ENCODE measurements around the gene PTPRN. TPM values are rescaled to one million over a fixed set of nuclear protein-coding genes. Genes with fewer than 3 reads are reported as not detected.

The PTPRN gene
- total RNA-seq, 2 experiments from 2014 or later = 0.16 TPM; not detected in 1

GRCh38 chr2:219249203-219249980, 59.8 kb downstream of the PTPRN start:
- H3K36me3 Mint-ChIP-seq (ENCODE audit: low read depth) = peaks cover 71% of the 10 kb centered on the region
- H3K27ac Mint-ChIP-seq = peak overlapping the region; percentile 100

GRCh38 chr2:219248845-219249202, 60.4 kb downstream of the PTPRN start:
- H3K36me3 Mint-ChIP-seq (ENCODE audit: low read depth) = peaks cover 71% of the 10 kb centered on the region
- peak overlapping the region; percentile 100 for H3K27ac Mint-ChIP-seq
- no peak for DNase-seq
- no peaks in the 10 kb centered on the region for H3K9me3 Mint-ChIP-seq (ENCODE audit: insufficient read depth)
- POLR2A ChIA-PET = interaction anchor here (0.8 to 3.6 kb wide), 10 partner anchors 10 to 72 kb away, joined by 3 to 30 read pairs (median 6); partner anchors contain the start of genes ABCB6, ANKZF1, ATG9A and CNPPD1
- H3K27me3 Mint-ChIP-seq (ENCODE audit: low read depth) = no peaks in the 10 kb centered on the region
- peaks cover 77% of the 10 kb centered on the region for H3K4me1 Mint-ChIP-seq (ENCODE audit: low read depth)
- CTCF ChIA-PET = interaction anchor here (0.9 to 6.3 kb wide), 13 partner anchors 10 to 89 kb away, joined by 3 to 65 read pairs (median 5); partner anchors contain the start of genes ANKZF1, ATG9A, DNAJB2 and SLC23A3
- H3K4me3 Mint-ChIP-seq = peak overlapping the region; percentile 99
- ATAC-seq = no peak

More at GRCh38 chr2:219249203-219249980, 59.8 kb downstream of the PTPRN start:
- Mint-ChIP-seq H3K4me3 (peak overlapping the region; percentile 99), H3K9me3 (ENCODE audit: insufficient read depth) (no peaks in the 10 kb centered on the region), H3K4me1 (ENCODE audit: low read depth) (peaks cover 73% of the 10 kb centered on the region), H3K27me3 (ENCODE audit: low read depth) (no peaks in the 10 kb centered on the region)
- ATAC-seq = no peak
- CTCF ChIA-PET = interaction anchor here (0.9 to 6.3 kb wide), 12 partner anchors 10 to 539 kb away, joined by 3 to 65 read pairs (median 5); partner anchors contain the start of genes ANKZF1, ATG9A, DNAJB2 and SLC23A3
- POLR2A ChIA-PET = interaction anchor here (0.6 to 3.6 kb wide), 12 partner anchors 10 to 90 kb away, joined by 3 to 30 read pairs (median 4); partner anchors contain the start of genes ABCB6, ANKZF1, ATG9A and CNPPD1
- DNase-seq = peak; percentile 63

- no peaks in the 10 kb centered on the region for H3K27me3 Mint-ChIP-seq (ENCODE audit: low read depth)
- peaks cover 72% of the 10 kb centered on the region for H3K36me3 Mint-ChIP-seq (ENCODE audit: low read depth)
- DNase-seq = peak; percentile 83
- CTCF ChIA-PET = interaction anchor here (0.7 to 6.3 kb wide), 13 partner anchors 9 to 93 kb away, joined by 3 to 65 read pairs (median 4); partner anchors contain the start of genes ANKZF1, ATG9A, DNAJB2 and SLC23A3
- H3K4me3 Mint-ChIP-seq = peak overlapping the region; percentile 99
- peak overlapping the region; percentile 100 for H3K27ac Mint-ChIP-seq
- no peaks in the 10 kb centered on the region for H3K9me3 Mint-ChIP-seq (ENCODE audit: insufficient read depth)
- POLR2A ChIA-PET = interaction anchor here (0.8 to 3.6 kb wide), 11 partner anchors 10 to 72 kb away, joined by 3 to 30 read pairs (median 5); partner anchors contain the start of genes ABCB6, ANKZF1, ATG9A and CNPPD1
- peak; percentile 51 for ATAC-seq
- peaks cover 84% of the 10 kb centered on the region for H3K4me1 Mint-ChIP-seq (ENCODE audit: low read depth)
Measured at GRCh38 chr2:219247678-219248642, 61.2 kb downstream of the PTPRN start.

- DNase-seq = peak; percentile 24
- CTCF ChIA-PET = interaction anchor here (1.9 to 6.3 kb wide), 4 partner anchors 8 to 48 kb away, joined by 8 to 65 read pairs (median 26); partner anchors contain the start of genes ANKZF1, ATG9A, DNAJB2 and TUBA4A
Measured at GRCh38 chr2:219246559-219246958, 62.6 kb downstream of the PTPRN start.

GRCh38 chr2:219245899-219246230, 63.3 kb downstream of the PTPRN start:
- ATAC-seq = no peak
- peak overlapping the region; percentile 100 for H3K27ac Mint-ChIP-seq
- peak overlapping the region; percentile 99 for H3K4me3 Mint-ChIP-seq
- POLR2A ChIA-PET = interaction anchor here (0.9 to 3.9 kb wide), 10 partner anchors 9 to 70 kb away, joined by 3 to 66 read pairs (median 10); partner anchors contain the start of genes ANKZF1, ATG9A, CNPPD1 and DNAJB2
- no peaks in the 10 kb centered on the region for H3K27me3 Mint-ChIP-seq (ENCODE audit: low read depth)
- H3K36me3 Mint-ChIP-seq (ENCODE audit: low read depth) = peaks cover 52% of the 10 kb centered on the region
- DNase-seq = peak; percentile 42
- H3K9me3 Mint-ChIP-seq (ENCODE audit: insufficient read depth) = no peaks in the 10 kb centered on the region
- H3K4me1 Mint-ChIP-seq (ENCODE audit: low read depth) = peaks cover 71% of the 10 kb centered on the region
- CTCF ChIA-PET = interaction anchor here (0.9 to 6.3 kb wide), 8 partner anchors 9 to 85 kb away, joined by 3 to 65 read pairs (median 8); partner anchors contain the start of genes ANKZF1, ATG9A, DNAJB2 and NHEJ1

More at GRCh38 chr2:219246559-219246958, 62.6 kb downstream of the PTPRN start:
- no peaks in the 10 kb centered on the region for H3K27me3 Mint-ChIP-seq (ENCODE audit: low read depth)
- POLR2A ChIA-PET = interaction anchor here (0.9 to 3.9 kb wide), 7 partner anchors 8 to 46 kb away, joined by 3 to 66 read pairs (median 19); partner anchors contain the start of genes ANKZF1, ATG9A, DNAJB2 and TUBA4A
- peaks cover 78% of the 10 kb centered on the region for H3K4me1 Mint-ChIP-seq (ENCODE audit: low read depth)
- H3K9me3 Mint-ChIP-seq (ENCODE audit: insufficient read depth) = no peaks in the 10 kb centered on the region
- H3K27ac Mint-ChIP-seq = peak overlapping the region; percentile 100
- peak overlapping the region; percentile 99 for H3K4me3 Mint-ChIP-seq
- H3K36me3 Mint-ChIP-seq (ENCODE audit: low read depth) = peaks cover 59% of the 10 kb centered on the region
- no peak for ATAC-seq

GRCh38 chr2:219245148-219245898, 63.9 kb downstream of the PTPRN start, which contains the start of the genes GLB1L and STK16:
Gene GLB1L, minus strand, starts transcription at chr2:219245444. Its CDS starts 1,871 bp downstream, at chr2:219243573.
Gene STK16, plus strand, starts transcription at chr2:219245479. Its CDS starts 521 bp downstream, at chr2:219246000.
- peaks cover 46% of the 10 kb centered on the region for H3K36me3 Mint-ChIP-seq (ENCODE audit: low read depth)
- peak within 1 kb of the TSS; percentile 100 for H3K27ac Mint-ChIP-seq
- CTCF ChIA-PET = interaction anchor here (0.9 to 6.3 kb wide), 13 partner anchors 10 to 85 kb away, joined by 3 to 65 read pairs (median 5); partner anchors contain the start of genes ABCB6, ANKZF1, ATG9A and DNAJB2
- DNase-seq (peak; percentile 92), ATAC-seq (peak; percentile 74)
- peaks cover 66% of the 10 kb centered on the region for H3K4me1 Mint-ChIP-seq (ENCODE audit: low read depth)
- peak within 1 kb of the TSS; percentile 99 for H3K4me3 Mint-ChIP-seq
- H3K27me3 Mint-ChIP-seq (ENCODE audit: low read depth) = no peaks in the 10 kb centered on the region
- POLR2A ChIA-PET = interaction anchor here (0.5 to 3.9 kb wide), 16 partner anchors 9 to 86 kb away, joined by 3 to 66 read pairs (median 6); partner anchors contain the start of genes ANKZF1, ATG9A, CNPPD1 and DNAJB2
- no peaks in the 10 kb centered on the region for H3K9me3 Mint-ChIP-seq (ENCODE audit: insufficient read depth)

GRCh38 chr2:219244789-219245147, 64.4 kb downstream of the PTPRN start:
- Mint-ChIP-seq H3K9me3 (ENCODE audit: insufficient read depth) (no peaks in the 10 kb centered on the region), H3K27me3 (ENCODE audit: low read depth) (no peaks in the 10 kb centered on the region), H3K36me3 (ENCODE audit: low read depth) (peaks cover 41% of the 10 kb centered on the region), H3K4me3 (peak overlapping the region; percentile 99), H3K27ac (peak overlapping the region; percentile 100), H3K4me1 (ENCODE audit: low read depth) (peaks cover 60% of the 10 kb centered on the region)
- DNase-seq (no peak), ATAC-seq (no peak)
- ChIA-PET CTCF (interaction anchor here (0.7 to 6.3 kb wide), 14 partner anchors 9 to 84 kb away, joined by 3 to 65 read pairs (median 5); partner anchors contain the start of genes ABCB6, ANKZF1, ATG9A and DNAJB2), POLR2A (interaction anchor here (0.5 to 3.9 kb wide), 15 partner anchors 9 to 85 kb away, joined by 3 to 66 read pairs (median 6); partner anchors contain the start of genes ANKZF1, ATG9A, CNPPD1 and DNAJB2)

GRCh38 chr2:219243291-219243761, 65.9 kb downstream of the PTPRN start:
- ATAC-seq (no peak), DNase-seq (no peak)
- ChIA-PET POLR2A (interaction anchor here (3.9 kb wide), 1 partner anchor 14 kb away, joined by 56 read pairs; the partner anchor contains the start of genes ANKZF1 and ATG9A), CTCF (interaction anchor here (1.9 to 3.7 kb wide), 2 partner anchors 52 kb away, joined by 6 to 29 read pairs; no protein-coding TSS in a partner anchor)
- Mint-ChIP-seq H3K27ac (peak overlapping the region; percentile 75), H3K27me3 (ENCODE audit: low read depth) (no peaks in the 10 kb centered on the region), H3K4me1 (ENCODE audit: low read depth) (peaks cover 46% of the 10 kb centered on the region), H3K4me3 (peak overlapping the region; percentile 37), H3K36me3 (ENCODE audit: low read depth) (peaks cover 31% of the 10 kb centered on the region), H3K9me3 (ENCODE audit: insufficient read depth) (no peaks in the 10 kb centered on the region)

Measured in activated CD8-positive, alpha-beta T cell treated with anti-CD3 and anti-CD28 coated beads, Interleukin-2, amount 10 ng/mL, durations not matched to agents 7 days and 5 days (primary cell).